ENCODE measurements around the gene MICALL1. TPM values are rescaled to one million over a fixed set of nuclear protein-coding genes. Genes with fewer than 3 reads are reported as not detected.

MICALL1 gene
- total RNA-seq, 1 donor: 10.7 TPM

GRCh38 chr22:37990862-37991261 is 84.8 kb downstream of the MICALL1 start:
- Histone ChIP-seq H3K4me1 (ENCODE audit: insufficient read depth, low read length) (peaks cover 14% of the 10 kb centered on the region), H3K4me3 (ENCODE audit: low read length) (no peak overlapping the region), H3K27me3 (ENCODE audit: insufficient read depth, low read length) (no peaks in the 10 kb centered on the region), H3K9me3 (ENCODE audit: low read depth, low read length) (no peaks in the 10 kb centered on the region)

GRCh38 chr22:37991731-37992442 is 85.8 kb downstream of the MICALL1 start:
- H3K4me3 ChIP-seq (ENCODE audit: low read length): no peak overlapping the region
- peaks cover 24% of the 10 kb centered on the region for H3K4me1 ChIP-seq (ENCODE audit: insufficient read depth, low read length)
- no peaks in the 10 kb centered on the region for H3K27me3 ChIP-seq (ENCODE audit: insufficient read depth, low read length)
- no peaks in the 10 kb centered on the region for H3K9me3 ChIP-seq (ENCODE audit: low read depth, low read length)

Other genes starting within 250 kb of the MICALL1 start
- gene PDXP, start 247.6 kb upstream of the MICALL1 start, total RNA-seq: 2.7 TPM
- 260 TPM for gene LGALS1, start 230.7 kb upstream of the MICALL1 start, total RNA-seq
- 21.0 TPM for gene NOL12, start 220.0 kb upstream of the MICALL1 start, total RNA-seq
- 30.0 TPM for gene TRIOBP, start 209.2 kb upstream of the MICALL1 start, total RNA-seq
- gene GCAT, start 98.4 kb upstream of the MICALL1 start, total RNA-seq: 1.7 TPM
- not detected for gene GALR3, start 82.9 kb upstream of the MICALL1 start, total RNA-seq
- 10.7 TPM for gene ANKRD54, start 62.0 kb upstream of the MICALL1 start, total RNA-seq
- gene EIF3L, start 56.9 kb upstream of the MICALL1 start, total RNA-seq: 516 TPM
- gene C22orf23, start 47.3 kb downstream of the MICALL1 start, total RNA-seq: not detected
- 8.4 TPM for gene POLR2F, start 47.4 kb downstream of the MICALL1 start, total RNA-seq
- gene SOX10, start 78.3 kb downstream of the MICALL1 start, total RNA-seq: not detected
- gene PICK1, start 151.1 kb downstream of the MICALL1 start, total RNA-seq: 10.6 TPM
- gene SLC16A8, start 177.9 kb downstream of the MICALL1 start, total RNA-seq: not detected
- gene BAIAP2L2, start 204.4 kb downstream of the MICALL1 start, total RNA-seq: 0.31 TPM